Measurements from ENCODE around the gene KCNH3.

DNA sequence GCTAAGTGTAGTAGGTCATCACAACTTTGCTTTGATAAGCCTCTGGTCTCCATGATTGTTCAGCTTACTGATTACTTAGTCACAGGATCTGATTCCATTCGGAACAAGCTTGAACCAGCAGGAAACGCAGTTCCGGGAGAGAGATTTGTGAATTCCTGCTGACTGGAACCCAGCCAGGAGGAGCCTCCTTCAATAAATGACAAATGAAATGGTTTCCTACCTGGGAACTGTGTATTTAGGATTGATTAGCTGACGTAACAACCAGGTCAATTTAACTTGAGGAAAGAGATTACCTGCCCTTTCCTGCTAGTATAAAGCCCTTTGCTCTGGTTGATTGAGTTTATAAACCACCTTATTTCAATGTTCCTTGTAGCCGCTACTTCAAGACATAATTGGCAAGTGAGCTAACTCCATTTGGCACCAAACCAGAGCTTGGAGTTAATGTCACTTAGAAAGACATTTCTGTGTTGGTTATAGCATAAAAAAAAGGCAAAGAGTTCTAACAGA lies 35.1 kb upstream of the KCNH3 start:
- no peak for TF ChIP-seq POLR2AphosphoS5 (IDR thresholded peaks at IDR 0.05; ENCODE audit: low read depth, low read length)
- no peak for TF ChIP-seq SIN3A (IDR thresholded peaks at IDR 0.05; ENCODE audit: borderline replicate concordance, insufficient read depth, low read length)
- TF ChIP-seq TAF1 (IDR thresholded peaks at IDR 0.05; ENCODE audit: borderline replicate concordance, insufficient read depth, low read length), result no peak
- TF ChIP-seq, protein P1, sequence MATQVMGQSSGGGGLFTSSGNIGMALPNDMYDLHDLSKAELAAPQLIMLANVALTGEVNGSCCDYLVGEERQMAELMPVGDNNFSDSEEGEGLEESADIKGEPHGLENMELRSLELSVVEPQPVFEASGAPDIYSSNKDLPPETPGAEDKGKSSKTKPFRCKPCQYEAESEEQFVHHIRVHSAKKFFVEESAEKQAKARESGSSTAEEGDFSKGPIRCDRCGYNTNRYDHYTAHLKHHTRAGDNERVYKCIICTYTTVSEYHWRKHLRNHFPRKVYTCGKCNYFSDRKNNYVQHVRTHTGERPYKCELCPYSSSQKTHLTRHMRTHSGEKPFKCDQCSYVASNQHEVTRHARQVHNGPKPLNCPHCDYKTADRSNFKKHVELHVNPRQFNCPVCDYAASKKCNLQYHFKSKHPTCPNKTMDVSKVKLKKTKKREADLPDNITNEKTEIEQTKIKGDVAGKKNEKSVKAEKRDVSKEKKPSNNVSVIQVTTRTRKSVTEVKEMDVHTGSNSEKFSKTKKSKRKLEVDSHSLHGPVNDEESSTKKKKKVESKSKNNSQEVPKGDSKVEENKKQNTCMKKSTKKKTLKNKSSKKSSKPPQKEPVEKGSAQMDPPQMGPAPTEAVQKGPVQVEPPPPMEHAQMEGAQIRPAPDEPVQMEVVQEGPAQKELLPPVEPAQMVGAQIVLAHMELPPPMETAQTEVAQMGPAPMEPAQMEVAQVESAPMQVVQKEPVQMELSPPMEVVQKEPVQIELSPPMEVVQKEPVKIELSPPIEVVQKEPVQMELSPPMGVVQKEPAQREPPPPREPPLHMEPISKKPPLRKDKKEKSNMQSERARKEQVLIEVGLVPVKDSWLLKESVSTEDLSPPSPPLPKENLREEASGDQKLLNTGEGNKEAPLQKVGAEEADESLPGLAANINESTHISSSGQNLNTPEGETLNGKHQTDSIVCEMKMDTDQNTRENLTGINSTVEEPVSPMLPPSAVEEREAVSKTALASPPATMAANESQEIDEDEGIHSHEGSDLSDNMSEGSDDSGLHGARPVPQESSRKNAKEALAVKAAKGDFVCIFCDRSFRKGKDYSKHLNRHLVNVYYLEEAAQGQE (IDR thresholded peaks at IDR 0.05; ENCODE audit: insufficient read depth in 1 of 2, low read depth in 2 of 2, low read length in 2 of 2), result no peak
- TF ChIP-seq FOXP2 (optimal IDR thresholded peaks at IDR 0.05; ENCODE audit: borderline replicate concordance, extremely low read depth, extremely low read length, insufficient read depth), result no peak

All from PFSK-1 (cell line).